HG03159 (cell line): ENCODE data around the gene SEMA3G.

Experiments
- ATAC-seq: cut with Tn5 transposase; IDR thresholded peaks from one replicate; pipeline ENCODE4 v1.9.1; 2021; ENCODE audit warnings: mild to moderate bottlenecking, moderate library complexity; ENCODE audit not compliant: unreplicated experiment

The SEMA3G gene

GRCh38 chr3:52444860-52445793 is at the start of gene SEMA3G:
SEMA3G (minus strand) TSS chr3:52445103; CDS start chr3:52445027, 76 bp downstream.
- ATAC-seq, result peak; percentile 77

- ATAC-seq, result no peak
These were observed 49.5 kb upstream of the SEMA3G start for GRCh38 chr3:52494445-52494844.

- ATAC-seq, result no peak
These were observed 48.5 kb upstream of the SEMA3G start for GRCh38 chr3:52493232-52494017.

GRCh38 chr3:52492059-52492458 is 47.2 kb upstream of the SEMA3G start:
- no peak for ATAC-seq

GRCh38 chr3:52490939-52491526 is 46.1 kb upstream of the SEMA3G start:
- no peak for ATAC-seq

- ATAC-seq, result no peak
These were observed 45.4 kb upstream of the SEMA3G start for GRCh38 chr3:52490035-52490938.

GRCh38 chr3:52489453-52489852 is 44.5 kb upstream of the SEMA3G start:
- no peak for ATAC-seq

- no peak for ATAC-seq
These were observed 43.8 kb upstream of the SEMA3G start for GRCh38 chr3:52488746-52489145.

GRCh38 chr3:52487788-52488691 is 43.1 kb upstream of the SEMA3G start:
- ATAC-seq, result no peak

GRCh38 chr3:52487050-52487787 is 42.3 kb upstream of the SEMA3G start:
- ATAC-seq, result no peak

- ATAC-seq, result no peak
These were observed 40.0 kb upstream of the SEMA3G start for GRCh38 chr3:52484680-52485461.

- ATAC-seq, result no peak
These were observed 38.9 kb upstream of the SEMA3G start for GRCh38 chr3:52483577-52484381.

GRCh38 chr3:52483081-52483480 is 38.2 kb upstream of the SEMA3G start:
- ATAC-seq, result no peak

- ATAC-seq, result no peak
These were observed 37.1 kb upstream of the SEMA3G start for GRCh38 chr3:52481819-52482521.

GRCh38 chr3:52480768-52481715 is 36.1 kb upstream of the SEMA3G start:
- no peak for ATAC-seq
